ENCODE results near the gene BARHL1.

The BARHL1 gene

DNA sequence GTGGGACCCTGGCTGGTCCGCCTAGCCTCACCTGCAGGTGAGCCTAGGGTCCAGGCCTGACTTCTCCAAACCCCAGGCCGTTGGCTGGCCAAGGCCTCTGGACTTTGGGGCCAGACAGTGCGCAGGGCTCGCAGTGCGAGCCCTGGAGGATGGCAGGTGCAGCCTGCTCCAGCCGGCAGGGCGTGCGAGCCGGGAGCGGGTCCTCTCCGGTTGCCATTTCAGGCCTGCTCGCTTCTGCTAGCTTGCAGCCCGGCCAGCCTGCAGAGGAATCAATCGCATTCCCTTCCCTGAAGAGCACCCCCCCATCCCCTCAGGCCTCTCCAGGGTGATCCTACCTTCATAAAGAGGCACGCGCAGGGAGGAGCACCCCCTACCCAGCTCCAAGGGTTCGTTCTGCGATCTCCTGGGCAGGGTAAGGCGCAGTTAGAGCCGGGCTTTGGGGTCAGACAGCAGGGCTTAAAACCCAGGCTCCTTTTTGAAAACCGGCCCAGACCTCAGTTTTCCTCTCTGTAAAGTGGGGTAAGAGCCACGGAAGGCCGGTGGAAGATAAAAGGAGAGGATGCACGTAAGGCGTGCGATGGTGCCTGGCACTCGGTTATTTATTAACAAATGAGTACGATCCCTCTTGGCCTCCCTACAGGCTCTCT, 6.2 kb downstream of the BARHL1 start:
- no peak for DNase-seq

DNA sequence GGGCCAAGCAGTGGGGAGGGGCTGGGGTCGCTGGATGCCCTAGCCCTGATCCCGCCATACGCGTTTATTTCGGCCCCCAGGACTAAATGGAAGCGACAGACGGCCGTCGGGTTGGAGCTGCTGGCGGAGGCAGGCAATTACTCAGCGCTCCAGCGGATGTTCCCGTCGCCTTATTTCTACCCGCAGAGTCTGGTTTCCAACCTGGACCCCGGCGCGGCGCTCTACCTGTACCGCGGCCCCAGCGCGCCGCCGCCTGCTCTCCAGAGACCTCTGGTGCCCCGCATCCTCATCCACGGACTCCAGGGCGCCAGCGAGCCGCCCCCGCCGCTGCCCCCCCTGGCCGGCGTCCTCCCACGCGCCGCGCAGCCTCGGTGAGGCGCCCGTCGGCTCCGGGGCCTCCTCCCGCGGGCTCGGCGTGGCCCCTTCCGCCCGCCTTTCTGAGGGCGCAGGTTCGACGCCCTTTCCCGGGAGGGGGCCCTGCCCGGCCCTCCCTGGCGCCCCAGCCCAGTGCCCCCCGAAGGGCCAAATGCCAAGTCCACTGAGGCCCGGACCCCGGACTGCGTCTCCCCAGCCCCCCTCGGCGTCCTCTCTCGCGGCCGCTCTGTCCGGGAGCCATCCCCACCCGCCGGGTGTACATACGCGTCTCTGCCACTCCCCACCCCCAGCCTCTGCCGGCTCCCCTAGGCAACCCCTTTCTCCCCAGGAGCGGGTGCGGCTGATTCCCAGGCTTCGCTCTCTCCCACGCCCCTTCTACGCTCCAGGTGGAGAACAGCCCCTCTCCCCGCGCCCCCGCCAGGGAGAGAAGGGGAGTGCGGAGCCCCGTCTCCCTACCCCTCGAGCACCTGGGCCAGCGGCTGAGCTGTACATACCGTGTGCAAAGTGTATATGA, 7.0 kb downstream of the BARHL1 start:
- DNase-seq, result no peak

- DNase-seq, result no peak
These were observed 7.6 kb downstream of the BARHL1 start for GRCh38 chr9:132590037-132590317.

GRCh38 chr9:132590318-132591182, 8.1 kb downstream of the BARHL1 start:
- DNase-seq, result no peak

DNA sequence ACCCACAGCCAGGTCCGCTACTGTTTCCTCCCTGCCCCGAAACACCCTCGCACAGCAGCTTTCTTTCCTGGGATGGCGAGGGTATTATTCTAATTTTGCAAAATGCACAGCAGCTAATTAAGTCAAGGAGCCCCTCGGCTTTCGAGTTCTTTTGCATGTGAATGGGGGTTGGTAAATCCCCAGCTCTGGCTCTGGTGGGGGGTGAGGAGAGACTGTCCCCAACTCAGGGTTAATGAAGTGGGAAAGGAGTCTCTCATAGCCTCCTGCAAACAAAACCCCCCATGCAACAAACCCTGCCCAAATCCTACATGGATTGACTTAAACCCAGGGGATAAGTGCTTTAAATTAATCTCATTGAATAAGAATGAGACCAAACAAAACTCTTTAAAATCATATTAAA, 8.8 kb downstream of the BARHL1 start:
- DNase-seq, result no peak

GRCh38 chr9:132591751-132592314, 9.4 kb downstream of the BARHL1 start:
- DNase-seq, result no peak

DNA sequence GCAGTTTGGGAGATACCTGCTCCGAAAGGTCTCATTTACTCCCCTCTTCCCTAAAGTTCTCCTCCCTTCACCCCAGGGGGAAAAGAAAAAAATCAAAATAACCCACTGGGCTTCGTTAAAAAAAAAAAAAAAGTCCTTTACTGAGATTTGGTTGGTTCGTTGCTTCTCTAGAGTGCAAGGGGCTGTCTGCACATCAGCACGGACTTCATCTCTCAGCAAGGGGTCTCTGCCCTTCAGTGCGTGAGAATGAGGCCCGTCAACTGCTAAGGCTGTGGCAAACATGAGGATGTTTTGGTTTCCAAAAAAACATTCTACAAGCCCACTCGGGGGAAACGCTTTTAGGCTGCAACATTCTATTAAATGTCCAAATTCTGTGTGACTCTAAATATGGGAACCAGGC, 10.0 kb downstream of the BARHL1 start:
- DNase-seq, result no peak

DNA sequence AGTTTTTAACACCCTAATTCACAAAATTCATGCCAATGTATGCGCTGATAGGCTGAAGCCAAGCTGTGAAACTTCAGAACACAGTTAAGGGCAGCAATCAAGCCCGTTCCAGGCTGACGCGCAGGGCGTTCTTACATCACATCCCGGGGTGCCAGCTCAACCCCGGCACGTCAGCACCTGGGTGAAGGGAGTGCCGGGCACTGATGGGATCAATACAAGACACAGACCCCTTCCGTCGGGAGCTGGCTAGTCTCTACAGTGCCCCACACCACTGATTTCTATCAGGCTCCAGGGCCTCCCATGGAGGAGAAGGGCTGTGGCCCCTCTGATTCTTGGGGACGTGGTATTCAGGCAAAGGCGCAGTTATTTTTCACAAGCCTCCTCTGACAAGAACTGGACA, 12.0 kb downstream of the BARHL1 start:
- DNase-seq, result no peak

DNA sequence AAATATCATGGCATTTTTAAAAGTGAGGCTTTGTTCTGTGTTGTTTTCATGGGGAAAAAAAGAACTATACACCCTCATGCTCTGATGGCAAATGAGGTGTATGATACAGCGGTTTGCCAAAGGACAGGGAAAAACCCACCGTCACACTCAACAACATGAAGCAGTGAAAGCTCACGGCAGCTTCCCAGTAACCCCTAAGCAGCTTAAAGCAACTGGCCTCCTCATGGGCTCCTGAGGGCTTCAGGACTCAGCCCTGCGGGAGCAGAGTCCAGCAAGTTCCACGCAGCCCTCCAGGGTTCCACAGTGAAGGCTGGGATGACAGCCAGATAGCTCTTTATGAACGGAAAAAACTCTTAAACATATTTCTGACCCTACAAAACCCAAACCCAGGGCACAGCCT, 12.9 kb downstream of the BARHL1 start:
- no peak for DNase-seq

DNA sequence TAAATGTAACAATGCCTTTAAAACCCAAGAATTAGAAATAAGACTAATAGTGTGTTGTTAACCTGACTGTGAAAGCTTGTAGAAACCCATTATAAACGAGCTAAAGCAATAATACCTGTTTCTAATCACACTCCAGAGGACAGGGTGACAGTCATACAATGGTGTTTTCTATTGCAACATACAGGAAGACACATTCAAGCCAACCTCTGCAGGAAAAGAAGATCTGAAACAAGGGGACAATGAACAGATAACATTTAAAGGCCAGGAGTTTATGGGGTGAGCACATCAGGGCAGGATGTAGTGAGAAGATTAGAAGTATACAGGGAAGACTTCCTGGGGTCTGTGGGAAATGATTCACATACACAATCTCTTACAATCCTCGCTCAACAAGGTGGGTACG, 13.8 kb downstream of the BARHL1 start:
- DNase-seq, result no peak

GRCh38 chr9:132597073-132597775, 14.8 kb downstream of the BARHL1 start:
- DNase-seq, result no peak

DNA sequence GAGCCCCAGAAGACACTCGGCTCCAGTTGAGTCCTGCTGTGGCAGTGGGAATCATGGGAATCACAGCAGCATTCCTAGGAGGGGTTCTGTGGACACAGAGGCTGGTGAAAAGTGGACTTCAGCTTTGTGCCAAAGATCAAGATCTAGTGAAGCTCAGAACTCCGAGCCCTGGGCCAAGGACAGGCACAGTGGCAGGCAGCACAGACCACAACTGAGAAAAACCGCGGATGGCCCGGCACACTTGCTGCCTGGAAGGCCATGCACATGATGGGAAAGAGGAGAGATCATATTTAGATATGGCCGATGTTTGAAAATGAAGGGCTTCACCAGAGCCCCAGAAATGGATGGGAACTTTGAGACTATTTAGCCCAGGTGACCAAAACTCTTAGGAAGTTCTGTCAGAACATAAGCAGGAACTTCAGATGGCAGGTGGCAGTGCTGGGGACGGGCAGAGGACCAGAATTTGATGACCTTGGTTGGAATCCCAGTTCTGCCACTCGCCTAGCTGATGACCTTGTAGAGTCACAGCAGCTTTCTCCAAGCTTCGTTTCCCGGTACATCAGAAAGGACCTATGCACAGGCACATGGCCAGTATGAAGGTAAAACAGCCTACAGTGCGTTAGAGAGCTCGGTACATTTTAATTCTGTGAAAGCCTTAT, 18.0 kb downstream of the BARHL1 start:
- no peak for DNase-seq

- no peak for DNase-seq
These were observed 19.8 kb downstream of the BARHL1 start for GRCh38 chr9:132602207-132602606.

- DNase-seq, result no peak
These were observed 23.0 kb downstream of the BARHL1 start for GRCh38 chr9:132605387-132605786.

GRCh38 chr9:132606066-132606465, 23.7 kb downstream of the BARHL1 start:
- no peak for DNase-seq

DNA sequence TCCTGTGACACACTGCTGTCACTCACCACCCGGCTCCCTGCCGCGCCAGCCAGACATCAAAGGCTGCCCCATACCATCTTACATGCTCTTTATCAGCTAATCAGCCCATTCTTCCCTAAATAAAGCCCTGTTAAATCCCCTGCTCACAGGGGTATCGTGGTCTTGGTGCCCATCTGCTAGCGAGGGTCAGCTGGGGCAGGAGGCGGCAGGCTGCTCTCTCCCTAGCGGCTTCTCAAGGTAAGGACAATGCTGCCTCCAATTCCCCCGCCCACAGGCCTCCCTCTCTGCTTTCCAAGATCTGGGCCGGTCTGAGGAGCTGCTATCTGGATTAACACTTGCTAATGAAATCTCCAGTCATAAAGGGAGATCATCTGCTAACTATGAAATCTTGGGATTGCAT, 26.8 kb downstream of the BARHL1 start:
- no peak for DNase-seq

- DNase-seq, result no peak
These were observed 27.4 kb downstream of the BARHL1 start for GRCh38 chr9:132609829-132610228.

DNA sequence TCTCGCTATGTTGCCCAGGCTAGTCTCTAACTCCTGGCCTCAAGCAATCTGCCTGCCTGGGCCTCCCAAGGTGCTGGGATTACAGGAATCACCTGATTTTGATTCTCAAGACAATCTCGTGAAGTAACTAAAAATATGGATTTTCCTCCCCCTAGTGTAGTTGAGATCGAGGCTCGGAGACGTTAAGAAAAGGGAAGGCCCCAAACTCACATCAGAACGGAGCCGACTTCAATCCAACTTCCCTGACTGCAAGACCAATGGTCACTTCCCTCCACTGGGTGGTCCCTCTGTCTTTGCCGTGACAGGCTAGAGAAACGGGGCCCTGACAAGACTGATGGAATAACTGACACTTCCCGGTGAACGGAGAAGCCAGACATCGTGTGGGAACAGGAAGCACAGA, 28.3 kb downstream of the BARHL1 start:
- no peak for DNase-seq

DNA sequence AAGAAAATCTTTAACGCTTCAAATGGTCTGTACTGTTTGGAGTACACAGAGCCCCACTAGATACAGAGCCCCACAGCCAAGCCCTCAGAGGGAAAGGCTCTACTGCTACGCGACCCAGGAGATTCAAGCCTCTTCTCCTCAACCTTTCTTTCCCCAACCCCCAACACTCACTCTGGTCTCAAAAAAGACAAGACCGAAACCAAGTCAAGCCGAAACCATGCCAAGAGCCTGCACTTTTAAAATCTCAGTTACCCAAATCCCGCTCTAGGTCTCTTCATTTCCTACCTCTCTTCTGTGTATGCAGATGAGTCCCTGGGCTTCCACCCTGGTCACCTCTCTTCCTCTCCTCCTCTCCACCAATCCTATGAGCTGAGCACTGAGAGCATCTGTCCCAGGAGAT, 31.9 kb downstream of the BARHL1 start:
- no peak for DNase-seq

- DNase-seq, result no peak
These were observed 33.4 kb downstream of the BARHL1 start for GRCh38 chr9:132615774-132616173.

DNA sequence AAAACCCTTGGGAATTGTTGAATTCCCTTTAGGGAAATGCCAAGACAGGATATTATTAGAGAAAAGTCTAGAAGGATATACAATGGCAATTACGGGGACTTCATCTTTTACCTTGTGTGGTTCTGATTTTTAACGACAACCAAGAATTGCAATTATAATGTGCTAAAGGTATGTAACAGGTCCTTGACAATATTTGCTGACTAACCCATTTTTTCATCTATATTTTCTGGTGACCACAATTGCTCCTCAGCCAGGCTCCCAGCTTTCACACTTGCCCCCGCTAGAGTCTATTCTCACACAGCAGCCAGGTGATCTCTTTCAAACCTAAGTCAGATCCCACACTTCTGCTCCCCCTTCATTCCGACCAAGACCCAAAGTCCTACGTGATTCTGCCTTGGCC, 34.3 kb downstream of the BARHL1 start:
- no peak for DNase-seq

DNA sequence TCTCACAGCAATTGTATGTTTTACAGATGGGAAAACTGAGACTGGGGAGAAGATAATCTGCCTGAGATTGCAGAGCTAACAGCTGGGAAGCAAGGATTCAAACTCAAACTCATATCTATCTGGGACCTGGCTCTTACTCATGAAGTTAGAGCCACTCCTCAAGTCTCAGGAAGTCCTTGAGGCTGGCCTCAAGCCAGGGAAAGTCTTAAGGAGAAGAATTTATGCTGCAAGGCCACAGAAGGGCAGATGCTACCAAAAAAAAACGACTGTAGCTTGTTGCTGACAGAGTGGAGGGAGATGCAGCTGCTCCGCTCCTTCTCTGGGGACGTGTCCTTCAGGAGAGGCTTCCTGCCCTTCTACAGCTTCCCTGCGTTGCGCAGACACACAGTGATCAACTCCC, 39.8 kb downstream of the BARHL1 start:
- DNase-seq, result no peak
